SK-N-SH (cell line): ENCODE results near the gene CXCR3. TPM values are rescaled to one million over a fixed set of nuclear protein-coding genes. Genes with fewer than 3 reads are reported as not detected.

Experiments
- CTCF ChIA-PET: fragments of 300-600, 350-600 bp; formaldehyde crosslinking; extraction: SDS; loops from one replicate; lab custom pipeline; 2021; lab: Yijun Ruan, JAX
- POLR2A ChIA-PET: fragments of 350-600 bp; sonication (Branson Sonifier 250); formaldehyde crosslinking; extraction: SDS; loops from one replicate; lab custom pipeline; 2020; ENCODE audit warnings: antibody characterized with exemption, inconsistent platforms; lab: Yijun Ruan, JAX
- DNase-seq: peaks from one replicate; pipeline ENCODE4 v3.0.0; 2012
- H2AFZ ChIP-seq: fragments of 200-600 bp; sonication (generic); 2 replicates; pipeline ENCODE4 v1.8.1; 2016; ENCODE audit warnings: antibody characterized with exemption, mild to moderate bottlenecking, low read depth
- H3F3A ChIP-seq: fragments of 200-600 bp; sonication (generic); replicated peaks from 2 replicates; pipeline ENCODE3; 2016; ENCODE audit warnings: antibody characterized with exemption, mild to moderate bottlenecking; ENCODE audit not compliant: insufficient read depth
- H3K27ac ChIP-seq, 2 experiments: fragments of 200-500 bp in 1 of 2; fragments of 200-600 bp in 1 of 2; sonication (Bioruptor generic) in 1 of 2; sonication (generic), shearing (Covaris generic) in 1 of 2; 2 replicates each; pipeline versions ENCODE4 v1.5.1 to v1.6.1; 2014 to 2016; ENCODE audit warnings: low read depth in 2 of 2, inconsistent platforms in 1 of 2, low read length in 1 of 2, mild to moderate bottlenecking in 1 of 2, mixed read lengths in 1 of 2
- H3K27me3 ChIP-seq: fragments of 200-600 bp; sonication (generic), shearing (Covaris generic); 2 replicates; pipeline ENCODE4 v1.6.1; 2016; ENCODE audit warnings: mixed run types; ENCODE audit not compliant: insufficient read depth
- H3K36me3 ChIP-seq, 2 experiments: fragments of 200-500 bp in 1 of 2; fragments of 200-600 bp in 1 of 2; sonication (Bioruptor generic) in 1 of 2; sonication (generic) in 1 of 2; replicated peaks in 1 of 2; 2 replicates each; pipeline versions ENCODE3 to v1.5.1; 2014 to 2016; ENCODE audit warnings: low read length in 1 of 2, mild to moderate bottlenecking in 1 of 2; ENCODE audit not compliant: insufficient read depth in 2 of 2, control insufficient read depth in 1 of 2
- H3K4me1 ChIP-seq, 2 experiments: fragments of 200-500 bp in 1 of 2; fragments of 200-600 bp in 1 of 2; sonication (Bioruptor generic) in 1 of 2; sonication (generic), shearing (Covaris generic) in 1 of 2; 2 replicates each; pipeline versions ENCODE4 v1.5.1 to v1.6.1; 2014 to 2016; ENCODE audit warnings: low read depth in 1 of 2, low read length in 1 of 2, mixed run types in 1 of 2; ENCODE audit not compliant: insufficient read depth in 2 of 2, control insufficient read depth in 1 of 2
- H3K4me2 ChIP-seq: fragments of 200-600 bp; sonication (generic), shearing (Covaris generic); 2 replicates; pipeline ENCODE4 v1.6.1; 2017; ENCODE audit warnings: mixed run types
- H3K4me3 ChIP-seq, 2 experiments: fragments of 200-500 bp in 1 of 2; fragments of 200-600 bp in 1 of 2; sonication (Bioruptor generic) in 1 of 2; sonication (generic), shearing (Covaris generic) in 1 of 2; 2 replicates each; pipeline versions ENCODE4 v1.5.1 to v1.8.1; 2014 to 2016; ENCODE audit warnings: low read depth in 2 of 2, inconsistent platforms in 1 of 2, low read length in 1 of 2, mild to moderate bottlenecking in 1 of 2, mixed read lengths in 1 of 2, moderate library complexity in 1 of 2
- H3K79me2 ChIP-seq: fragments of 200-600 bp; sonication (generic); 2 replicates; pipeline ENCODE4 v1.8.1; 2017; ENCODE audit warnings: mild to moderate bottlenecking; ENCODE audit not compliant: insufficient read depth
- H3K9ac ChIP-seq: fragments of 200-600 bp; sonication (generic); 2 replicates; pipeline ENCODE4 v1.6.1; 2017; ENCODE audit warnings: mixed run types
- H3K9me2 ChIP-seq: fragments of 200-600 bp; sonication (generic); 2 replicates; pipeline ENCODE4 v1.6.1; 2017; ENCODE audit warnings: mixed run types
- H3K9me3 ChIP-seq: fragments of 200-600 bp; sonication (generic); 2 replicates; pipeline ENCODE4 v1.6.1; 2017; ENCODE audit warnings: mixed run types, mild to moderate bottlenecking, moderate library complexity
- H4K20me1 ChIP-seq: fragments of 200-600 bp; sonication (generic); 2 replicates; pipeline ENCODE4 v1.6.1; 2017; ENCODE audit warnings: mild to moderate bottlenecking, mixed run types; ENCODE audit not compliant: insufficient read depth
- EZH2phosphoT487 ChIP-seq: fragments of 200-600 bp; sonication (generic); IDR thresholded peaks from 2 replicates; pipeline ENCODE4 v1.6.1; 2017; ENCODE audit warnings: low read depth, mixed run types, mild to moderate bottlenecking, antibody characterized with exemption, moderate library complexity, borderline replicate concordance
- FOXM1 ChIP-seq: IDR thresholded peaks from 2 replicates; pipeline ENCODE4 v1.4.0; 2012; ENCODE audit warnings: low read depth, mild to moderate bottlenecking
- GABPA ChIP-seq: IDR thresholded peaks from 2 replicates; pipeline ENCODE4 v1.4.0; 2012; ENCODE audit warnings: low read depth, mild to moderate bottlenecking
- GATA2 ChIP-seq: sonication (generic); formaldehyde crosslinking; IDR thresholded peaks from 2 replicates; pipeline ENCODE4 v1.5.0; 2020; ENCODE audit warnings: mild to moderate bottlenecking, missing genetic modification reagents
- JUND ChIP-seq: IDR thresholded peaks from 2 replicates; pipeline ENCODE4 v1.4.0; 2012
- MXI1 ChIP-seq: IDR thresholded peaks from 2 replicates; pipeline ENCODE4 v1.6.1; 2012; ENCODE audit warnings: mild to moderate bottlenecking, low read depth, low read length, improper control_type of control experiment
- NFIC ChIP-seq: IDR thresholded peaks from 2 replicates; pipeline ENCODE4 v1.4.0; 2012; ENCODE audit warnings: borderline replicate concordance
- NRF1 ChIP-seq: IDR thresholded peaks from 2 replicates; pipeline ENCODE4 v1.6.1; 2012; ENCODE audit warnings: low read depth, mild to moderate bottlenecking, low read length
- RAD21 ChIP-seq: IDR thresholded peaks from 2 replicates; pipeline ENCODE4 v1.6.1; 2012; ENCODE audit warnings: mild to moderate bottlenecking, low read length
- RCOR1 ChIP-seq: fragments of 150-350 bp; IDR thresholded peaks from 2 replicates; pipeline ENCODE4 v1.6.1; 2017; ENCODE audit warnings: antibody characterized with exemption, low read length
- REST ChIP-seq: IDR thresholded peaks from 2 replicates; pipeline ENCODE4 v1.6.1; 2012; ENCODE audit warnings: mild to moderate bottlenecking, low read depth, low read length, moderate library complexity
- RFX5 ChIP-seq: IDR thresholded peaks from 2 replicates; pipeline ENCODE4 v1.6.1; 2012; ENCODE audit warnings: mild to moderate bottlenecking, improper control_type of control experiment, low read length
- RXRA ChIP-seq: IDR thresholded peaks from 2 replicates; pipeline ENCODE4 v1.4.0; 2012; ENCODE audit warnings: low read depth, mild to moderate bottlenecking, borderline replicate concordance
- SIN3A ChIP-seq: IDR thresholded peaks from 2 replicates; pipeline ENCODE4 v1.6.1; 2012; ENCODE audit warnings: low read depth, mild to moderate bottlenecking, low read length, moderate library complexity, borderline replicate concordance
- whole genome bisulfite sequencing: methylation state at CpG from one replicate; pipeline ENCODE4 v1.1.6; 2017; ENCODE audit warnings: low lambda C conversion rate; 5-methylcytosine and 5-hydroxymethylcytosine counted together
- polyA plus RNA-seq, 3 experiments: library from polyadenylated mRNA; depleted of rRNA; stranded (reverse); fragments of >200 nt; gene quantifications; 2 replicates each; pipeline ENCODE4 v1.2.3, GENCODE V29; 2012
- TF ChIP-seq, protein P1 (sequence below): fragments of 150-350 bp; IDR thresholded peaks from 2 replicates; pipeline ENCODE4 v1.6.1; 2016; ENCODE audit warnings: mild to moderate bottlenecking, low read depth, low read length
- TF ChIP-seq, protein P2 (sequence below): IDR thresholded peaks from 2 replicates; pipeline ENCODE4 v1.4.0; 2012; ENCODE audit warnings: low read depth, borderline replicate concordance
- TF ChIP-seq, protein P3 (sequence below): IDR thresholded peaks from 2 replicates; pipeline ENCODE4; 2012
- TF ChIP-seq, protein P4 (sequence below): fragments of 150-350 bp; IDR thresholded peaks from 2 replicates; pipeline ENCODE4 v1.6.1; 2017; ENCODE audit warnings: antibody characterized with exemption, low read length, low read depth, borderline replicate concordance

Gene CXCR3
- polyA plus RNA-seq, 1 of the 3 experiments (the other 2 are of a cell fraction) = not detected

- Histone ChIP-seq H3F3A (no peaks in the 10 kb centered on the region), H3K4me2 (no peak overlapping the region), H3K27me3 (peaks cover 6% of the 10 kb centered on the region; the same call in 1 of the 2 replicates), H3K4me3 (no peak overlapping the region), H2AFZ (no peak overlapping the region), H3K9me2 (no peaks in the 10 kb centered on the region), H3K27ac (no peak overlapping the region), H3K9ac (no peak overlapping the region), H3K36me3 (peaks cover 23 to 27% of the 10 kb centered on the region in 2 experiments), H3K79me2 (no peaks in the 10 kb centered on the region), H4K20me1 (no peaks in the 10 kb centered on the region)
- CTCF ChIA-PET = no interaction called here
- DNase-seq = no peak
- TF ChIP-seq NRF1 (no peak), GATA2 (no peak), RXRA (no peak), FOXM1 (no peak), EZH2phosphoT487 (no peak), NFIC (no peak), RAD21 (no peak), MXI1 (no peak), RFX5 (no peak), GABPA (no peak)
- TF ChIP-seq, protein P1, sequence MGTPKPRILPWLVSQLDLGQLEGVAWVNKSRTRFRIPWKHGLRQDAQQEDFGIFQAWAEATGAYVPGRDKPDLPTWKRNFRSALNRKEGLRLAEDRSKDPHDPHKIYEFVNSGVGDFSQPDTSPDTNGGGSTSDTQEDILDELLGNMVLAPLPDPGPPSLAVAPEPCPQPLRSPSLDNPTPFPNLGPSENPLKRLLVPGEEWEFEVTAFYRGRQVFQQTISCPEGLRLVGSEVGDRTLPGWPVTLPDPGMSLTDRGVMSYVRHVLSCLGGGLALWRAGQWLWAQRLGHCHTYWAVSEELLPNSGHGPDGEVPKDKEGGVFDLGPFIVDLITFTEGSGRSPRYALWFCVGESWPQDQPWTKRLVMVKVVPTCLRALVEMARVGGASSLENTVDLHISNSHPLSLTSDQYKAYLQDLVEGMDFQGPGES = no peak
- TF ChIP-seq, all 33 proteins: peak for 0
- Histone ChIP-seq H3K4me1 (no peaks in the 10 kb centered on the region), H3K9me3 (no peaks in the 10 kb centered on the region; the same call in 1 of the 2 replicates)
- POLR2A ChIA-PET = no interaction called here
- 50% methylated on average over 7 of the region's 8 CpGs for WGBS
These were observed 13.3 kb downstream of the CXCR3 start for GRCh38 chrX:71604796-71605568.

GRCh38 chrX:71604141-71604540 is 14.2 kb downstream of the CXCR3 start:
- peaks cover 23 to 25% of the 10 kb centered on the region in 2 experiments for H3K36me3 ChIP-seq
- H3K9ac ChIP-seq = no peak overlapping the region
- no peaks in the 10 kb centered on the region for H3K4me1 ChIP-seq
- DNase-seq = no peak
- no peaks in the 10 kb centered on the region; the same call in 1 of the 2 replicates for H3K9me3 ChIP-seq
- 81% methylated on average over 10 of the region's 10 CpGs for WGBS
- H3K27me3 ChIP-seq = peaks cover 6% of the 10 kb centered on the region; the same call in 1 of the 2 replicates
- no peak overlapping the region for H2AFZ ChIP-seq
- H4K20me1 ChIP-seq = no peaks in the 10 kb centered on the region
- CTCF ChIA-PET = no interaction called here
- H3K27ac ChIP-seq = no peak overlapping the region
- H3F3A ChIP-seq = no peaks in the 10 kb centered on the region
- H3K4me3 ChIP-seq = no peak overlapping the region
- H3K79me2 ChIP-seq = no peaks in the 10 kb centered on the region
- POLR2A ChIA-PET = no interaction called here
- no peaks in the 10 kb centered on the region for H3K9me2 ChIP-seq
- no peak overlapping the region for H3K4me2 ChIP-seq
- TF ChIP-seq JUND (no peak), RFX5 (no peak), MXI1 (no peak), RCOR1 (no peak), REST (no peak), GATA2 (no peak), EZH2phosphoT487 (no peak), SIN3A (no peak)
- TF ChIP-seq, protein P2, sequence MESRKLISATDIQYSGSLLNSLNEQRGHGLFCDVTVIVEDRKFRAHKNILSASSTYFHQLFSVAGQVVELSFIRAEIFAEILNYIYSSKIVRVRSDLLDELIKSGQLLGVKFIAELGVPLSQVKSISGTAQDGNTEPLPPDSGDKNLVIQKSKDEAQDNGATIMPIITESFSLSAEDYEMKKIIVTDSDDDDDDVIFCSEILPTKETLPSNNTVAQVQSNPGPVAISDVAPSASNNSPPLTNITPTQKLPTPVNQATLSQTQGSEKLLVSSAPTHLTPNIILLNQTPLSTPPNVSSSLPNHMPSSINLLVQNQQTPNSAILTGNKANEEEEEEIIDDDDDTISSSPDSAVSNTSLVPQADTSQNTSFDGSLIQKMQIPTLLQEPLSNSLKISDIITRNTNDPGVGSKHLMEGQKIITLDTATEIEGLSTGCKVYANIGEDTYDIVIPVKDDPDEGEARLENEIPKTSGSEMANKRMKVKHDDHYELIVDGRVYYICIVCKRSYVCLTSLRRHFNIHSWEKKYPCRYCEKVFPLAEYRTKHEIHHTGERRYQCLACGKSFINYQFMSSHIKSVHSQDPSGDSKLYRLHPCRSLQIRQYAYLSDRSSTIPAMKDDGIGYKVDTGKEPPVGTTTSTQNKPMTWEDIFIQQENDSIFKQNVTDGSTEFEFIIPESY = no peak
- TF ChIP-seq, protein P3, sequence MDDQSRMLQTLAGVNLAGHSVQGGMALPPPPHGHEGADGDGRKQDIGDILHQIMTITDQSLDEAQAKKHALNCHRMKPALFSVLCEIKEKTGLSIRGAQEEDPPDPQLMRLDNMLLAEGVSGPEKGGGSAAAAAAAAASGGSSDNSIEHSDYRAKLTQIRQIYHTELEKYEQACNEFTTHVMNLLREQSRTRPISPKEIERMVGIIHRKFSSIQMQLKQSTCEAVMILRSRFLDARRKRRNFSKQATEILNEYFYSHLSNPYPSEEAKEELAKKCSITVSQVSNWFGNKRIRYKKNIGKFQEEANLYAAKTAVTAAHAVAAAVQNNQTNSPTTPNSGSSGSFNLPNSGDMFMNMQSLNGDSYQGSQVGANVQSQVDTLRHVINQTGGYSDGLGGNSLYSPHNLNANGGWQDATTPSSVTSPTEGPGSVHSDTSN = no peak
- TF ChIP-seq, protein P4, sequence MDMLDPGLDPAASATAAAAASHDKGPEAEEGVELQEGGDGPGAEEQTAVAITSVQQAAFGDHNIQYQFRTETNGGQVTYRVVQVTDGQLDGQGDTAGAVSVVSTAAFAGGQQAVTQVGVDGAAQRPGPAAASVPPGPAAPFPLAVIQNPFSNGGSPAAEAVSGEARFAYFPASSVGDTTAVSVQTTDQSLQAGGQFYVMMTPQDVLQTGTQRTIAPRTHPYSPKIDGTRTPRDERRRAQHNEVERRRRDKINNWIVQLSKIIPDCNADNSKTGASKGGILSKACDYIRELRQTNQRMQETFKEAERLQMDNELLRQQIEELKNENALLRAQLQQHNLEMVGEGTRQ = no peak
